Fibroblast of lung (primary cell): ENCODE results near the gene ST6GALNAC2. TPM values are rescaled to one million over a fixed set of nuclear protein-coding genes. Genes with fewer than 3 reads are reported as not detected.

Experiments
- DNase-seq, 2 donors: peaks; one replicate each; pipeline versions ENCODE4 v3.0.0 to v3.0.0-alpha.2; 2010; ENCODE audit warnings: low read depth in 2 of 2
- H2AFZ ChIP-seq: 2 replicates; pipeline ENCODE4 v1.5.1; 2012; ENCODE audit warnings: low read length, control low read depth, inconsistent platforms
- H3K27ac ChIP-seq: 2 replicates; pipeline ENCODE4 v1.5.1; 2011; ENCODE audit warnings: low read length, control low read depth; ENCODE audit not compliant: insufficient read depth
- H3K27me3 ChIP-seq: 2 replicates; pipeline ENCODE4 v1.5.1; 2011; ENCODE audit warnings: mild to moderate bottlenecking, low read length; ENCODE audit not compliant: control insufficient read depth, insufficient read depth
- H3K36me3 ChIP-seq: 2 replicates; pipeline ENCODE4 v1.5.1; 2011; ENCODE audit warnings: low read length; ENCODE audit not compliant: control insufficient read depth, insufficient read depth
- H3K4me1 ChIP-seq: 2 replicates; pipeline ENCODE4 v1.5.1; 2011; ENCODE audit warnings: low read length; ENCODE audit not compliant: control insufficient read depth, insufficient read depth; ENCODE audit errors: extremely low read depth
- H3K4me2 ChIP-seq: 2 replicates; pipeline ENCODE4 v1.5.1; 2011; ENCODE audit warnings: low read length, control low read depth; ENCODE audit not compliant: insufficient read depth; ENCODE audit errors: extremely low read depth
- H3K4me3 ChIP-seq, 4 experiments: fragments of 200-600 bp in 1 of 4; sonication (generic) in 1 of 4; replicated peaks in 1 of 4; 2 replicates each; pipeline ENCODE4 v1.5.1; 2011 to 2016; ENCODE audit warnings: low read length in 4 of 4, low read depth in 3 of 4, mild to moderate bottlenecking in 3 of 4, control low read depth in 2 of 4, inconsistent platforms in 1 of 4, mixed read lengths in 1 of 4; ENCODE audit not compliant: insufficient read depth in 1 of 4; ENCODE audit errors: control extremely low read depth in 1 of 4
- H3K79me2 ChIP-seq: 2 replicates; pipeline ENCODE4 v1.5.1; 2012; ENCODE audit warnings: mild to moderate bottlenecking, low read length, inconsistent platforms; ENCODE audit not compliant: control insufficient read depth, insufficient read depth
- H3K9ac ChIP-seq: 2 replicates; pipeline ENCODE4 v1.5.1; 2011; ENCODE audit warnings: mild to moderate bottlenecking, low read length, control low read depth; ENCODE audit not compliant: insufficient read depth
- H3K9me3 ChIP-seq: 2 replicates; pipeline ENCODE4 v1.5.1; 2012; ENCODE audit warnings: low read depth, low read length; ENCODE audit not compliant: control insufficient read depth, insufficient read depth
- H4K20me1 ChIP-seq: 2 replicates; pipeline ENCODE4 v1.5.1; 2011; ENCODE audit warnings: low read length; ENCODE audit not compliant: control insufficient read depth, insufficient read depth; ENCODE audit errors: extremely low read depth
- CTCF ChIP-seq, 2 donors: IDR thresholded peaks in 1 of 2; conservative IDR thresholded peaks in 1 of 2; 1 replicate in 1 of 2; 2 replicates in 1 of 2; pipeline ENCODE4 v1.5.1; 2011 to 2012; ENCODE audit warnings: low read length in 2 of 2, control low read depth in 1 of 2, inconsistent platforms in 1 of 2, low read depth in 1 of 2, mild to moderate bottlenecking in 1 of 2
- EZH2 ChIP-seq: IDR thresholded peaks from 2 replicates; pipeline ENCODE4 v1.5.1; 2012; ENCODE audit warnings: low read length, control low read depth, mild to moderate bottlenecking; ENCODE audit errors: missing control alignments
- polyA plus RNA-seq, 2 donors: library from polyadenylated mRNA; depleted of rRNA in 1 of 2; stranded (reverse) in 1 of 2; unstranded in 1 of 2; fragments of >200 nt; gene quantifications; 2 replicates each; pipeline ENCODE4 v1.2.1, GENCODE V29; 2011 to 2012; ENCODE audit warnings: missing spikeins in 1 of 2
- total RNA-seq: library from RNA; depleted of rRNA; stranded (reverse); fragments of >200 nt; gene quantifications from 2 replicates; pipeline ENCODE4 v1.2.1, GENCODE V29; 2014

ST6GALNAC2 gene
- total and polyA plus RNA-seq, 2 donors (not counting 1 experiment from before 2014, with no cell fraction given): 0.42 to 0.83 TPM

GRCh38 chr17:76558198-76559095 lies 27.2 kb downstream of the ST6GALNAC2 start:
- H3K27me3 ChIP-seq: no peaks in the 10 kb centered on the region
- peaks cover 41% of the 10 kb centered on the region for H3K79me2 ChIP-seq

GRCh38 chr17:76557368-76558197 lies 28.1 kb downstream of the ST6GALNAC2 start:
- peak overlapping the region; percentile 98 for H3K9ac ChIP-seq
- peak overlapping the region; percentile 99 for H3K4me2 ChIP-seq
- peak overlapping the region; percentile 80 for H2AFZ ChIP-seq
- H4K20me1 ChIP-seq: no peaks in the 10 kb centered on the region
- peaks cover 41% of the 10 kb centered on the region for H3K79me2 ChIP-seq
- H3K27ac ChIP-seq: peak overlapping the region; percentile 95
- H3K27me3 ChIP-seq: no peaks in the 10 kb centered on the region
- peak; percentile 92 to 98 for DNase-seq
- peak overlapping the region; percentile 80 to 99 (median 84) for H3K4me3 ChIP-seq
- no peaks in the 10 kb centered on the region for H3K36me3 ChIP-seq
- peaks cover 17% of the 10 kb centered on the region for H3K4me1 ChIP-seq
- H3K9me3 ChIP-seq: no peaks in the 10 kb centered on the region
- TF ChIP-seq EZH2 (no peak), CTCF (conservative IDR thresholded peaks at IDR 0.05 in 1 of 2, IDR thresholded peaks at IDR 0.05 in 1 of 2; ENCODE audit: low read depth in 1 of 2, low read length in 2 of 2) (peak; percentile 45 to 70)

More at GRCh38 chr17:76558198-76559095, 27.2 kb downstream of the ST6GALNAC2 start:
- Histone ChIP-seq H3K9me3 (no peaks in the 10 kb centered on the region), H3K36me3 (no peaks in the 10 kb centered on the region), H3K4me3 (peak overlapping the region; percentile 80 to 99 (median 84)), H3K4me1 (peaks cover 17% of the 10 kb centered on the region), H3K27ac (peak overlapping the region; percentile 95), H3K4me2 (peak overlapping the region; percentile 99), H4K20me1 (no peaks in the 10 kb centered on the region), H2AFZ (peak overlapping the region; percentile 80), H3K9ac (peak overlapping the region; percentile 98)
- TF ChIP-seq CTCF (conservative IDR thresholded peaks at IDR 0.05 in 1 of 2, IDR thresholded peaks at IDR 0.05 in 1 of 2; ENCODE audit: low read depth in 1 of 2, low read length in 2 of 2) (peak; percentile 47 to 57), EZH2 (no peak)
- DNase-seq: peak; percentile 18 to 55
